K562 (cell line): ENCODE measurements around the gene MRPL30.

Experiments used
- MED1 ChIP-seq: sonication (generic); formaldehyde crosslinking; IDR thresholded peaks from 2 replicates; pipeline ENCODE4 v1.8.1; 2023; ENCODE audit warnings: missing genetic modification reagents, borderline replicate concordance
- MXI1 ChIP-seq: IDR thresholded peaks from 2 replicates; pipeline ENCODE4 v1.6.1; 2011; ENCODE audit warnings: low read depth, mild to moderate bottlenecking, improper control_type of control experiment, low read length
- NR1H2 ChIP-seq: sonication (generic); formaldehyde crosslinking; IDR thresholded peaks from 2 replicates; pipeline ENCODE4 v1.4.0; 2020; ENCODE audit warnings: mild to moderate bottlenecking, missing genetic modification reagents
- POLR2A ChIP-seq: fragments of 450-650 bp; conservative IDR thresholded peaks from 2 replicates; pipeline ENCODE4 v1.6.1; 2016

DNA sequence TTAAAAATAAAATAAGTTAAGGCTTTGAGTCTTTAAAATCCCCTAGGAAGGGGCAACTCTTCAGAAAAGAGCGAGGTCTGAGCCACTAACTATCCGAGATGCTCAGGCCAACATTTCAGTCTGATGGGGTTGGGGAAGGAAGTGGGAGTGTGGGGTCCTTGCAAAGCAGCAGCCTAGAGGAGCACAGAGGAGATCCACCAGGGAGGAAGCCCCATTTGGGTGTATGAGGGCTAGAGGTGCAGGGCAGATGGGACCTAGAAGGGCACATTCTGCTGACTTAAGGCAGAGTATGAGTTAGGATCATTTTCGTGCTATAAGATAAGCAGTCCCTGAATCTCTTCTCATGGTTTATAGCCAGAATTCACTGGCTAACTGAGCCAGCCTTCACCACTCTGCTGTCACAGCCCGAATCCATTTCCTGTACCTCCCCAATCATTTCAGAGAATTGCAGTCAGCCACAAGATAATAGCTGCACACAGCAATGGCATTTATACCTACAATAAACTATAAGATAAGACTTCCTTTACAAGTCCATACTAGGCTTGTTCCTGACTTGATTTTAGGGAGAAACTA is 37.0 kb downstream of the MRPL30 start:
- no peak for TF ChIP-seq NR1H2 (CRISPR knock-in tag)
- TF ChIP-seq POLR2A: no peak
- no peak for TF ChIP-seq MED1
- no peak for TF ChIP-seq MXI1
